ENCODE measurements around the gene HES7.

DNA sequence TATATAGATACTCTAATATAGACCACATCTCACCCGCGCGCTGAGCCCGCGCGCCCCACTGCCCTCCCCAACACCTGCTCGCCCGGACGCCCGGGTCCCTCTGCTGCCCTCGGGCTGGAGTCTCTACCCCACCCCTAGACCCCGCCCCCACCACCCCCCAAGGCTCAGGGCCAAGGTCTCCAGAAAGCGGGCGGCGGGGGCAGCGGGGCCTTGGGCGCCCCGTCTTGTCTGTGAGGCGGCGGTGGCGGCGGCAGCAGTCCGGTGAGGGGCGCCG is 2.6 kb downstream of the HES7 start:
- TF ChIP-seq, protein P1, sequence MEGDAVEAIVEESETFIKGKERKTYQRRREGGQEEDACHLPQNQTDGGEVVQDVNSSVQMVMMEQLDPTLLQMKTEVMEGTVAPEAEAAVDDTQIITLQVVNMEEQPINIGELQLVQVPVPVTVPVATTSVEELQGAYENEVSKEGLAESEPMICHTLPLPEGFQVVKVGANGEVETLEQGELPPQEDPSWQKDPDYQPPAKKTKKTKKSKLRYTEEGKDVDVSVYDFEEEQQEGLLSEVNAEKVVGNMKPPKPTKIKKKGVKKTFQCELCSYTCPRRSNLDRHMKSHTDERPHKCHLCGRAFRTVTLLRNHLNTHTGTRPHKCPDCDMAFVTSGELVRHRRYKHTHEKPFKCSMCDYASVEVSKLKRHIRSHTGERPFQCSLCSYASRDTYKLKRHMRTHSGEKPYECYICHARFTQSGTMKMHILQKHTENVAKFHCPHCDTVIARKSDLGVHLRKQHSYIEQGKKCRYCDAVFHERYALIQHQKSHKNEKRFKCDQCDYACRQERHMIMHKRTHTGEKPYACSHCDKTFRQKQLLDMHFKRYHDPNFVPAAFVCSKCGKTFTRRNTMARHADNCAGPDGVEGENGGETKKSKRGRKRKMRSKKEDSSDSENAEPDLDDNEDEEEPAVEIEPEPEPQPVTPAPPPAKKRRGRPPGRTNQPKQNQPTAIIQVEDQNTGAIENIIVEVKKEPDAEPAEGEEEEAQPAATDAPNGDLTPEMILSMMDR (IDR thresholded peaks at IDR 0.05; ENCODE audit: low read length): no peak
- TF ChIP-seq EZH2 (IDR thresholded peaks at IDR 0.05; ENCODE audit: borderline replicate concordance, low read length): no peak

All from OCI-LY1 (cell line).